ENCODE results near the gene CCDC85C. TPM values are rescaled to one million over a fixed set of nuclear protein-coding genes. Genes with fewer than 3 reads are reported as not detected.

CCDC85C gene
- total and polyA plus RNA-seq, 3 donors from 2014 or later, result 25.6 to 28.3 (median 26.4) TPM

DNA sequence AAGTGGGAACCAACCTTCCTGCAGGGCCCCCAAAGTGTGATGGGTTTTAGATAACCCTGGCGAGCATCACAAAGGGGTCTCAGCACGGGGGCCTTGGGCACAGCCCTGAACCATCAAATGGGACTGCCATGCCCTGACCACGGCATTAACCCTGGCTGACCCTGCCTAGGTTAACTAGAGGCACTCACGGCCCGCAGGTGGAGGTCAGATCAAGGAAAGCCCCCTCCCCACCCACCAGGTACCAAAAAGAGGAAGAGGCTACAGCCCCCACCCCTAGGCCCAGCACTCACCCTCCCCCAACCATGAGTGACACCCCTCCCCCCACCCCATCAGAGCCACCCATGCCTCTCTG is 80.3 kb downstream of the CCDC85C start:
- Histone ChIP-seq H3K27ac (no peak overlapping the region), H3K4me3 (no peak overlapping the region), H3K4me1 (peaks cover 19% of the 10 kb centered on the region), H3K9me3 (no peaks in the 10 kb centered on the region), H3K36me3 (ENCODE audit: low read depth, missing control alignments) (no peaks in the 10 kb centered on the region), H3K27me3 (no peaks in the 10 kb centered on the region)
- 66 to 79% methylated on average over 5 of the region's 5 CpGs for WGBS, 2 donors
- TF ChIP-seq, protein P1, sequence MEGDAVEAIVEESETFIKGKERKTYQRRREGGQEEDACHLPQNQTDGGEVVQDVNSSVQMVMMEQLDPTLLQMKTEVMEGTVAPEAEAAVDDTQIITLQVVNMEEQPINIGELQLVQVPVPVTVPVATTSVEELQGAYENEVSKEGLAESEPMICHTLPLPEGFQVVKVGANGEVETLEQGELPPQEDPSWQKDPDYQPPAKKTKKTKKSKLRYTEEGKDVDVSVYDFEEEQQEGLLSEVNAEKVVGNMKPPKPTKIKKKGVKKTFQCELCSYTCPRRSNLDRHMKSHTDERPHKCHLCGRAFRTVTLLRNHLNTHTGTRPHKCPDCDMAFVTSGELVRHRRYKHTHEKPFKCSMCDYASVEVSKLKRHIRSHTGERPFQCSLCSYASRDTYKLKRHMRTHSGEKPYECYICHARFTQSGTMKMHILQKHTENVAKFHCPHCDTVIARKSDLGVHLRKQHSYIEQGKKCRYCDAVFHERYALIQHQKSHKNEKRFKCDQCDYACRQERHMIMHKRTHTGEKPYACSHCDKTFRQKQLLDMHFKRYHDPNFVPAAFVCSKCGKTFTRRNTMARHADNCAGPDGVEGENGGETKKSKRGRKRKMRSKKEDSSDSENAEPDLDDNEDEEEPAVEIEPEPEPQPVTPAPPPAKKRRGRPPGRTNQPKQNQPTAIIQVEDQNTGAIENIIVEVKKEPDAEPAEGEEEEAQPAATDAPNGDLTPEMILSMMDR (IDR thresholded peaks at IDR 0.05), result no peak
- TF ChIP-seq POLR2A (IDR thresholded peaks at IDR 0.05), result no peak
- no peak for DNase-seq
- intact Hi-C loops (cut with DNase I; ENCODE audit: low total_unique reads), result no loop called here

DNA sequence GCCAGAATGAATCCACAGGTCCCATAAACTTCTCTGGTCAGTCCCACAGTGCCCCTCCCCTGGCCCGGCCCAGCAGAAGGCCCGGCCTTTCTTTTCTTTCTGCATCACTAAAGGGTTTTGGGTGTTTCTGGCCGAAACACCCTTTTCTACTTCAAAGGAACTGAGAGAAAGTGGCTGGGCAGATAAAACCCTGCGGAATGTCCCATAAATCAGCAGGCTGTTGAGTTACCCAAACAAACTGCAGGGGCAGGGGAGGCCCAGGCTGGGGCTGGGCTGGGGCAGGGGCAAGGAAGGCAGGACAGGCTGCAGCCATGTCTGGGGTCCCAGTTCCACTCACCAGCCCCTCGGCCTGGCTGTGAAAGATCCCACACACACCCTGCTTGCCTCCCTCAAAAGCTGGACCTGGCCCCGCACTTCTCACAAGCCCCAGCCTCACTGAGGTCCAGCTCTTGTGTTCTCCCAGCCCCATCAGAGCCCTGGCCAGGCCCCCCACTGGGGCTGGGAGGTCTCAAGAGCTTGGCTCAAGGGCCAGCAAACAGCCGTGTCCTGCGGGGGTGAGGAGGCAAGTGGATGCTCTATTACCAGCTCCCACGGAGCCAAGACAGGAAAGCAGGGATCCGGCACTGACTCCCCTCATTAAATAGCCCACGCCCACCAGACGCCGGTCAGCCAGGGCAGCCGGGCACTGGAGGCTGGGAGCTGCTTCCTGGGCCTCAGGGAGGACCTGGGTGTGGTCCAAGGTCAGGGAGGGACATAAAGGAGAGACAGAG is 80.9 kb downstream of the CCDC85C start:
- TF ChIP-seq POLR2A (IDR thresholded peaks at IDR 0.05), result no peak
- TF ChIP-seq, protein P1 (IDR thresholded peaks at IDR 0.05), result no peak
- intact Hi-C loops (cut with DNase I; ENCODE audit: low total_unique reads), result no loop called here

DNA sequence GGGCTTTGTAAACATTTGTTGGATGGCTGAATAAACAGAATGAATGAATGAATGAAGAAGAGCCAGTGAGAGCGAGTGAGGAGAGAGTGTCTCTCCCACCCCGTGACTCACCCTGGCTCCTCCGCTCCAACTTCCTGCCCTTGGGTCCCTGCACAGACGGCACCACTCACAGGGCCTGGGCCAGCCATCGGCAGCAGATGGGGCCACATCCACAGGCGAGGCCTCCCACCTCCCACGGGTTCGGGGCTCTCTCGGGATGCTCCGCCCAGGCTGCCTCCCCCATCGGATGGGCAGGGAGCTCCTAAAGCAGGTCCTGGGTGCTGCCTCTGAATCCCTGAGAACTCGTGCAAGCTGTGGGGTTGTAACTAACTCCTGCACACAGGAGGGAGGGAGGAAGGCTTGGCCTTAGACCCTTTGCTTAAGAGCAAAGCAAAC is 81.5 kb downstream of the CCDC85C start:
- no peak for DNase-seq
- WGBS, 2 donors, result 53 to 62% methylated on average over 7 to 12 of the region's 12 CpGs
- Histone ChIP-seq H3K4me1 (peaks cover 22% of the 10 kb centered on the region), H3K27me3 (no peaks in the 10 kb centered on the region), H3K9me3 (no peaks in the 10 kb centered on the region), H3K4me3 (no peak overlapping the region), H3K36me3 (ENCODE audit: low read depth, missing control alignments) (no peaks in the 10 kb centered on the region), H3K27ac (no peak overlapping the region)
- TF ChIP-seq, protein P1 (IDR thresholded peaks at IDR 0.05), result no peak
- TF ChIP-seq POLR2A (IDR thresholded peaks at IDR 0.05), result no peak
- intact Hi-C loops (cut with DNase I; ENCODE audit: low total_unique reads), result no loop called here

More for the DNA sequence above, 80.9 kb downstream of the CCDC85C start:
- H3K9me3 ChIP-seq, result no peaks in the 10 kb centered on the region
- no peak overlapping the region for H3K27ac ChIP-seq
- no peaks in the 10 kb centered on the region for H3K27me3 ChIP-seq
- no peak for DNase-seq
- no peak overlapping the region for H3K4me3 ChIP-seq
- 65 to 67% methylated on average over 9 to 14 of the region's 14 CpGs for WGBS, 2 donors
- peaks cover 22% of the 10 kb centered on the region for H3K4me1 ChIP-seq
- H3K36me3 ChIP-seq (ENCODE audit: low read depth, missing control alignments), result no peaks in the 10 kb centered on the region

DNA sequence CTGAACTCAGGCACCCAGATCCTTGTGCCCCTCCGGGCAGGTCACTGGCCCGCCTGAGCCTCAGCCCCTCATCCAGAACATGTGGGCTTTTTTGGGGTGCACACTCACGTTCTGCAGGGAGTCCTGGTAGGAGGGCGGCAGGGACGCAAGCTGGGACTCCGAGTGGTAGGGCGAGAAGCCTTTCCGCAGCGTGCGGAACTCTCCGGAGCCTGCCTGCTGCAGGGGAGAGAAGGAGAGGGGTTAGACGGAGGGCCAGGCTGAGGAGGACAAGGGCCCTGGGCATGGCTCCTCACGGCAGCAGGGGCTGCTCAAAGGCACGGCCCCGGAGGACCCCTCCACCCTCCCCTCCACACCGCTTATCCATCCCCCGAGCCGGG is 82.0 kb downstream of the CCDC85C start:
- no peak overlapping the region for H3K4me3 ChIP-seq
- 86 to 88% methylated on average over 17 to 18 of the region's 18 CpGs for WGBS, 2 donors
- intact Hi-C loops (cut with DNase I; ENCODE audit: low total_unique reads), result no loop called here
- no peaks in the 10 kb centered on the region for H3K9me3 ChIP-seq
- TF ChIP-seq POLR2A (IDR thresholded peaks at IDR 0.05), result no peak
- TF ChIP-seq, protein P1 (IDR thresholded peaks at IDR 0.05), result no peak
- DNase-seq, result no peak
- peaks cover 22% of the 10 kb centered on the region for H3K4me1 ChIP-seq
- H3K36me3 ChIP-seq (ENCODE audit: low read depth, missing control alignments), result no peaks in the 10 kb centered on the region
- H3K27me3 ChIP-seq, result no peaks in the 10 kb centered on the region
- H3K27ac ChIP-seq, result no peak overlapping the region

Data from testis (tissue), 3 donors.